Right kidney (tissue), 1 donor: ENCODE results near the gene CAPN15.

Experiments
- DNase-seq: peaks from one replicate; pipeline ENCODE4 v3.0.0-alpha.2; 2016

CAPN15 gene

GRCh38 chr16:525123-525519, 2.4 kb upstream of the CAPN15 start:
- DNase-seq, result no peak

GRCh38 chr16:525520-526180, 1.9 kb upstream of the CAPN15 start:
- no peak for DNase-seq

- no peak for DNase-seq
Observed at GRCh38 chr16:526181-527014, 1.1 kb upstream of the CAPN15 start.

GRCh38 chr16:528111-529011, 849 bp downstream of the CAPN15 start:
- DNase-seq, result peak; percentile 74

- DNase-seq, result no peak
Observed at GRCh38 chr16:529012-529575, 1.6 kb downstream of the CAPN15 start.

- DNase-seq, result no peak
Observed at GRCh38 chr16:530111-530817, 2.8 kb downstream of the CAPN15 start.

GRCh38 chr16:531494-532125, 4.1 kb downstream of the CAPN15 start:
- no peak for DNase-seq

- peak; percentile 36 for DNase-seq
Observed at GRCh38 chr16:533391-534123, 6.0 kb downstream of the CAPN15 start.

GRCh38 chr16:534135-534534, 6.6 kb downstream of the CAPN15 start:
- DNase-seq, result no peak

- no peak for DNase-seq
Observed at GRCh38 chr16:534856-535445, 7.4 kb downstream of the CAPN15 start.

GRCh38 chr16:535446-536405, 8.2 kb downstream of the CAPN15 start:
- no peak for DNase-seq

- DNase-seq, result no peak
Observed at GRCh38 chr16:536746-537145, 9.2 kb downstream of the CAPN15 start.

- no peak for DNase-seq
Observed at GRCh38 chr16:537415-538335, 10.2 kb downstream of the CAPN15 start.

- no peak for DNase-seq
Observed at GRCh38 chr16:539901-540530, 12.5 kb downstream of the CAPN15 start.

GRCh38 chr16:540645-541340, 13.3 kb downstream of the CAPN15 start:
- no peak for DNase-seq

GRCh38 chr16:543301-544164, 16.0 kb downstream of the CAPN15 start:
- DNase-seq, result no peak
